Neural crest cell (in vitro differentiated cells): ENCODE data around the gene NR5A2. TPM values are rescaled to one million over a fixed set of nuclear protein-coding genes. Genes with fewer than 3 reads are reported as not detected.

Experiments
- DNase-seq: peaks from one replicate; pipeline ENCODE4 v3.0.0; 2021; ENCODE audit warnings: low read depth, mixed read lengths, low spot score
- H3K27ac Mint-ChIP-seq: one replicate; pipeline ENCODE4 v1.8.0; 2021; ENCODE audit warnings: mild to moderate bottlenecking, mixed read lengths; ENCODE audit not compliant: unreplicated experiment
- H3K27me3 Mint-ChIP-seq: 2 replicates; pipeline ENCODE4 v1.8.0; 2021; ENCODE audit warnings: low read depth, mild to moderate bottlenecking, mixed read lengths
- H3K36me3 Mint-ChIP-seq: 2 replicates; pipeline ENCODE4 v1.8.0; 2021; ENCODE audit warnings: low read depth, mild to moderate bottlenecking, mixed read lengths
- H3K4me1 Mint-ChIP-seq: 2 replicates; pipeline ENCODE4 v1.8.0; 2021; ENCODE audit warnings: mixed read lengths
- H3K4me3 Mint-ChIP-seq: one replicate; pipeline ENCODE4 v1.8.0; 2021; ENCODE audit warnings: mild to moderate bottlenecking, mixed read lengths
- H3K9me3 Mint-ChIP-seq: 2 replicates; pipeline ENCODE4 v1.8.0; 2021; ENCODE audit warnings: mixed read lengths
- total RNA-seq: library from RNA; stranded (reverse); gene quantifications from 2 replicates; pipeline ENCODE4 v1.2.1, GENCODE V29; 2021
- TF ChIP-seq, protein P1 (sequence below): fragments of 200-600 bp; sonication (generic); conservative IDR thresholded peaks from 2 replicates; pipeline ENCODE4 v1.5.0; 2021; ENCODE audit warnings: antibody characterized with exemption, mild to moderate bottlenecking

NR5A2 gene
- total RNA-seq, 1 donor from 2014 or later = not detected

- no peaks in the 10 kb centered on the region for H3K36me3 Mint-ChIP-seq
- TF ChIP-seq, protein P1, sequence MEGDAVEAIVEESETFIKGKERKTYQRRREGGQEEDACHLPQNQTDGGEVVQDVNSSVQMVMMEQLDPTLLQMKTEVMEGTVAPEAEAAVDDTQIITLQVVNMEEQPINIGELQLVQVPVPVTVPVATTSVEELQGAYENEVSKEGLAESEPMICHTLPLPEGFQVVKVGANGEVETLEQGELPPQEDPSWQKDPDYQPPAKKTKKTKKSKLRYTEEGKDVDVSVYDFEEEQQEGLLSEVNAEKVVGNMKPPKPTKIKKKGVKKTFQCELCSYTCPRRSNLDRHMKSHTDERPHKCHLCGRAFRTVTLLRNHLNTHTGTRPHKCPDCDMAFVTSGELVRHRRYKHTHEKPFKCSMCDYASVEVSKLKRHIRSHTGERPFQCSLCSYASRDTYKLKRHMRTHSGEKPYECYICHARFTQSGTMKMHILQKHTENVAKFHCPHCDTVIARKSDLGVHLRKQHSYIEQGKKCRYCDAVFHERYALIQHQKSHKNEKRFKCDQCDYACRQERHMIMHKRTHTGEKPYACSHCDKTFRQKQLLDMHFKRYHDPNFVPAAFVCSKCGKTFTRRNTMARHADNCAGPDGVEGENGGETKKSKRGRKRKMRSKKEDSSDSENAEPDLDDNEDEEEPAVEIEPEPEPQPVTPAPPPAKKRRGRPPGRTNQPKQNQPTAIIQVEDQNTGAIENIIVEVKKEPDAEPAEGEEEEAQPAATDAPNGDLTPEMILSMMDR = no peak
- peaks cover 49% of the 10 kb centered on the region for H3K27me3 Mint-ChIP-seq
- no peak for DNase-seq
- no peaks in the 10 kb centered on the region for H3K9me3 Mint-ChIP-seq
- no peak overlapping the region for H3K27ac Mint-ChIP-seq
- no peaks in the 10 kb centered on the region for H3K4me1 Mint-ChIP-seq
- no peak overlapping the region for H3K4me3 Mint-ChIP-seq
These were observed 5.8 kb upstream of the NR5A2 start for GRCh38 chr1:200021577-200022238.

GRCh38 chr1:200022239-200022804, 5.2 kb upstream of the NR5A2 start:
- H3K9me3 Mint-ChIP-seq = no peaks in the 10 kb centered on the region

GRCh38 chr1:200028586-200029034, 1.1 kb downstream of the NR5A2 start:
- Mint-ChIP-seq H3K4me1 (peaks cover 5% of the 10 kb centered on the region), H3K36me3 (no peaks in the 10 kb centered on the region), H3K27ac (no peak overlapping the region), H3K27me3 (peaks cover 69% of the 10 kb centered on the region), H3K9me3 (no peaks in the 10 kb centered on the region), H3K4me3 (peak overlapping the region; percentile 81)
- no peak for DNase-seq
- TF ChIP-seq, protein P1 = no peak

More at GRCh38 chr1:200022239-200022804, 5.2 kb upstream of the NR5A2 start:
- no peak overlapping the region for H3K4me3 Mint-ChIP-seq
- no peak overlapping the region for H3K27ac Mint-ChIP-seq
- H3K27me3 Mint-ChIP-seq = peaks cover 52% of the 10 kb centered on the region
- no peaks in the 10 kb centered on the region for H3K36me3 Mint-ChIP-seq
- H3K4me1 Mint-ChIP-seq = no peaks in the 10 kb centered on the region
- no peak for DNase-seq
- TF ChIP-seq, protein P1 = no peak

DNA sequence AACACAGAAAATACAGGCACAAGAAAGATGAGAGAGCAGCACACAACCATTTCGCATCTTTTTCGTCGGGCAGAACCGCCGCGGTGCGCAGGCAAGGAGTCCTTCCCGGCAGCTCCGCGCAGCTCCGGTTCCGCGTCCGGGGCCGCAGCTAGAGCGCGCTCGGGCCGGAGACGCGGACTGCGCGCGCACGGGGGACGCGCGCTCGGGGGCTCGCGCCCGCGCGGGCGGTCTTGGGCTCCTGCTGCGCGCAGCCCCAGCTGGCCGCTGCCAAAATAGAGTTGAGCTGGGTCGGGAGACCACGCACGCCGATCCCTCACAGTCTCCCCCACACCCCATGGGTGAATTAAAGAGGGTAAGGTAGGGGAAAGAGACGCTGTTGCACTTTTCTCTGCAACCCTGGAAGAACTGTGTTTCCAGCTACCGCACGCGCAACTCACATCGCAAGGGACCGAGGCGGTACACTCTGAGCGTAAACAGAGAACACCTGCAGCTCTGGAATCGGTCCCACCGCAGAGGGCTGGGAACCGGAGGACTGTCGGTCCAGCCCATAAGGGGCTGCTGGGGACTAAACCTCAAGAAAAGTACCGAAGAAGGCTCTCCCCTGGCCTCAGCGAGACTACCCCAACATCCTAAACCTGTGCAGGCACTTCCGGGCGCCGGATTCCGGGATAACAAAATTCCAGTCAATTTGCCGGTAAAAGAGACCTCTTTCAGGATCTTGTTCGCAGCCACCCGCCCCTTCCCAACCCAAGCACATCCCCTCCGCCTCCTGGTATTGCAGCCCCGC, 1.7 kb downstream of the NR5A2 start:
- H3K36me3 Mint-ChIP-seq = no peaks in the 10 kb centered on the region
- peaks cover 63% of the 10 kb centered on the region for H3K27me3 Mint-ChIP-seq
- H3K4me3 Mint-ChIP-seq = peak overlapping the region; percentile 81
- no peak for DNase-seq
- H3K9me3 Mint-ChIP-seq = no peaks in the 10 kb centered on the region
- TF ChIP-seq, protein P1 = no peak
- no peak overlapping the region for H3K27ac Mint-ChIP-seq
- peaks cover 5% of the 10 kb centered on the region for H3K4me1 Mint-ChIP-seq

DNA sequence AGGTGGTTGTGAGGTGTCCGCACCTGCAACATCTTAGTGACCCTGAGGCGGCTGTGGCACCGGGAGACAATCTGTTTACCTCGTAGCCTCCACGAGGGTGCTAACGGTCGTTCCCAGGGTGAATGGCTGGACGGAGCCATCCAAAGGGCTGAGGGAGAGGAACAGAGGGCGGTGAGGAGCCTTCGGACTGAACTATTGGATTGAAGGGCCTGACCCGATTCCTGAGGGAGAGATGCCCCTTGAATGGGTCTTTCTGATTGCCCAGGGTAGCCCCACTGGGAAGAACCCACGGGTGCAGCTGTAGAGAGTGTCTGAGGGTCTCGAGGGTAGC, 2.3 kb downstream of the NR5A2 start:
- Mint-ChIP-seq H3K4me3 (peak overlapping the region; percentile 70), H3K9me3 (no peaks in the 10 kb centered on the region), H3K36me3 (no peaks in the 10 kb centered on the region), H3K27me3 (peaks cover 59% of the 10 kb centered on the region), H3K4me1 (peaks cover 5% of the 10 kb centered on the region), H3K27ac (no peak overlapping the region)
- TF ChIP-seq, protein P1 = no peak
- DNase-seq = no peak
